Adipose tissue (tissue), 3 donors: ENCODE data around the gene PEBP1. TPM values are rescaled to one million over a fixed set of nuclear protein-coding genes. Genes with fewer than 3 reads are reported as not detected.
A peak's percentile ranks its signal among the peaks of the same experiment; 100 is the strongest.

Experiments
- H3K27ac ChIP-seq: one replicate; pipeline ENCODE4 v1.5.1; 2013; ENCODE audit warnings: low read depth, low read length
- WGBS, 3 donors: extraction: QIAGEN DNeasy Blood & Tissue Kit; methylation state at CpG; one replicate each; pipeline ENCODE4 v1.1.7; 2013; 5-methylcytosine and 5-hydroxymethylcytosine counted together
- polyA plus RNA-seq, 3 donors: library from polyadenylated mRNA; stranded (reverse); fragments of 200-250 nt; gene quantifications; one replicate each; pipeline ENCODE4 v1.2.3, GENCODE V29; 2013
- donor health status: healthy with polysubstance abuse.
- donor health status: Bipolar disorder and iron deficiency.
- donor health status: healthy.

Gene PEBP1
- polyA plus RNA-seq: 100 to 1,000 TPM; 143 to 331 (median 288) TPM

DNA sequence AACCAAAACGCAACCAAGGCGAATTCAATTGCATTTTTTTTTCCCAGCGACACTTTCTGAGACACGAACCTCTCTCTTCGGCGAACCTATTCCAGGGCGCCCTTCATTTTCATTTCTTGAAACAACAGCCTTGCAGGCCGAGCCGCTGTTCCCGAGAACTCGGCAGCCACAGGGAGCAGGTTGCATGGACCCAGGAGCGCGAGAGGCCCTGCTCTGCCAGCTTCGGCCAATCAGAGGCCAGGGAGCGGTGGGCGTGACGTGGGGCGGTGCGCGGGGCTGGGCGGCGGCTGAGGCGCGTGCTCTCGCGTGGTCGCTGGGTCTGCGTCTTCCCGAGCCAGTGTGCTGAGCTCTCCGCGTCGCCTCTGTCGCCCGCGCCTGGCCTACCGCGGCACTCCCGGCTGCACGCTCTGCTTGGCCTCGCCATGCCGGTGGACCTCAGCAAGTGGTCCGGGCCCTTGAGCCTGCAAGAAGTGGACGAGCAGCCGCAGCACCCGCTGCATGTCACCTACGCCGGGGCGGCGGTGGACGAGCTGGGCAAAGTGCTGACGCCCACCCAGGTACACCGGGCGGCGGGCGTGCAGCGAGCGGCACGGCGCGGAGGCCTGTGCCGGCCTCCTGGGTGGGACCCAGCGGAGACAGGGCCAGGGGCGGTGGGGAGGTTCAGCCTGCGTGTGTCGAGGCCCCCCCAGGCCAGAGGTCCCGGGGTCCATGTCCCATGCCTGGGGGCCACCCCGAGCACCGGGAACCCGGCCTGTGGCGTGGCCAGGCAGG, at the start of gene PEBP1:
TSS of gene PEBP1 (plus strand) at position 337 of the 771 bp plus-strand sequence. CDS start at position 423, 86 bp downstream.
- peak within 1 kb of the TSS; percentile 64 for H3K27ac ChIP-seq
- WGBS, 3 donors: 0% methylated on average over 52 to 70 of the region's 70 CpGs

DNA sequence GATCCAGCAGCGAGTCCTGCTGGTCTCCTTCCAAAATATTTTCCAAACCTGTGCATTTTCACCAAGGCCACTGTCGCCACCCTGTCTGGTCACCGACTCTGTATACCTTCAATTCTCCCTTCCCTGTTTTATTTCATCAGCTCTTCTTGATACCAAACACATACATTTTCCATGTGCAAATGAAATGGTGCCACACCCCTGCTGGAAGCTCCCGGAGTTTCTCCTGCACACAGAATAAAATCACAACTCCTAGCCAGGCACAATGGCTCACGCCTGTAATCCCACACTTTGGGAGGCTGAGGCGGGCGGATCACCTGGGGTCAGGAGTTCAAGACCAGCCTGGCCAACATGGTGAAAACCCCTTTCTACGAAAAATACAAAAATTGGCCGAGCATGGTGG, 46.1 kb upstream of the PEBP1 start:
- 89 to 95% (median 95%) methylated on average over 9 of the region's 9 CpGs for WGBS, 3 donors
- H3K27ac ChIP-seq: no peak overlapping the region

DNA sequence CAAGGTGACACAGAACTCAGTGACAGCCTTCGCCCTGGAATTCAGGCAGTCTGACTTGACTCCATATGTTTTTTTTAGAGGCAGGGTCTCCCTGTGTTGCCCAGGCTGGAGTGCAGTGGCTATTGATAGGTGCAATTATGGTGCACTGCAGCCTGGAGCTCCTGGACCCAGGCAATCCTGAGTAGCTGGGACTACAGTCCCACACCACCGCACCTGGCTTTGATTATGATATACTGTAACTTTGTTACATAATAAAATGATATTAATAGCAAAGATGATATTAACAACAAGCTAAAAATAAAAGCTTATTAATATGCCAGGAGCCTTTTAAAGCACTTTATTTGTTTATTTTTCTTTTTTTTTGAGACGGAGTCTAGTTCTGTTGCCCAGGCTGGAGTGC, 41.9 kb upstream of the PEBP1 start:
- 91 to 96% (median 95%) methylated on average over 3 of the region's 3 CpGs for WGBS, 3 donors
- no peak overlapping the region for H3K27ac ChIP-seq

DNA sequence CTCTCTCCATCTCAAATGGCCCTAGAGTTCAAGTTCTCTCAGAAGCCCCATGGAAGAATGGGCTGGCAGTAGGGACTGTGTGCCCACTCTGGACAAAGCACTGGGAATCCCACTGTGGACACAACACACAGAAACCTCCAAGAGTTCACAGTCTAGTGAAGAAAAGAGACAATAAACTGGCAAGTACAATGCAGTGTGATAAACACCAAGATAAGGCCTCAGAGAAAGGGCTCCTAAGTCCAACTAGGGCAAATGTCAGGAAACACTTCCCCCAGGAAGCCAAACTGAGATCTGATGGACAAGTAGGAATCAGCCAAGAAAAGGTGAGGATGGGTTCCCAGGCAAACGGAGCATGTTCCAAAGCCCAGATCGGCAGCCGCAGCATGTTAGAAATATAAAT, 37.5 kb upstream of the PEBP1 start:
- WGBS, 3 donors: 86 to 91% (median 90%) methylated on average over 3 of the region's 3 CpGs

DNA sequence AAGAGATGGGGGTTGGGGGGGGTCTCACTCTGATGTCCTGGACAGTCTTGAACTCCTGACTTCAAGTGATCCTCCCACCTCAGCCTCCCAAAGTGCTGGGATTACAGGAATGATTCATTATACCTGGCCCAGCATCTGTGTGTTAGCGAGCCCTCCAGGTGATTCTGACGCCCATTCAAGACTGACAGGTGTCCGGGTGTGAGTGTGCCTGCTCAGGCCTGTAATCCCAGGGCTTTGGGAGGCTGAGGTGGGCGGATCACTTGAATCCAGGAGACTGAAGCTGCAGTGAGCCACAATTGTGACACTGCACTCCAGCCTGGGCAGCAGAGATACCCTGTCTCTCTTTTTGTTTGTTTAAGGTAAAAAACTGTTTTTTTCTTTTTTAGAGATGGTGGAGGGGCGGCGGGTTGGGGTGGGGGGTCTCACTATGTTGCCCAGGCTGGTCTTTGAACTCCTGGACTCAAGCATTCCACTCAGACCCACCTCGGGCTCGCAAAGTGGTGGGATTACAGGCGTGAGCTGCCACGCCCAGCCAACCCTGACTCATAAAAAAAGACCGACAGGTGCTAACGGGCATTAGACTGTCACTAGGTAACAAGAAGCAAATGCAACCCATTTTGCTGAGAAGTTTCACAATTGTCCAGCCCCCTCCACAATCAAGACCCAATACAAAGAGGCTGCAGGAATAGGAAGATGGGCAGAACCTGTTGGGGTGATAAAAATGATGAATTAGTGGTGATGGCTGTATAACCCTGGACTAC, 36.8 kb upstream of the PEBP1 start:
- H3K27ac ChIP-seq: no peak overlapping the region
- WGBS, 3 donors: 85 to 92% (median 90%) methylated on average over 12 of the region's 12 CpGs

More for the DNA sequence above, 37.5 kb upstream of the PEBP1 start:
- no peak overlapping the region for H3K27ac ChIP-seq

DNA sequence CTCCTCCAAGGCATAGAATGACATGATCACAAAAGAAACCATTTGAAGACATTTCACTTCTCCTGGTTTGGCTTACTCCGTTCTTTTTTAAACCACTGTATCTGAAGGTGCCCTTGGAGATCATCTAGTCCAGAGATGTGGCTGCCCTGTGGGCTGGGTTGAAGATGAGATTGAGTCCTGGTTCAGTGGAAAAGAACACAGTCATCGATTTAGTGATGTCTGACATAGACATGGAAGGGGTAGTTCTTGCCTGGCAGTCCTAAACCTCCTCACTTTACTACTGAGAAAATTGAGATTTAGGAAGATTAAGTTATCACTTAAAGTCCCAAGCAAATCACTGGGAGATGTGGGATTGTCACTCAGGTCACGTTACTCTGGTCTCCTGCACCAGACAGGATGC, 34.9 kb upstream of the PEBP1 start:
- 92 to 95% (median 94%) methylated on average over 3 of the region's 3 CpGs for WGBS, 3 donors
- H3K27ac ChIP-seq: no peak overlapping the region

DNA sequence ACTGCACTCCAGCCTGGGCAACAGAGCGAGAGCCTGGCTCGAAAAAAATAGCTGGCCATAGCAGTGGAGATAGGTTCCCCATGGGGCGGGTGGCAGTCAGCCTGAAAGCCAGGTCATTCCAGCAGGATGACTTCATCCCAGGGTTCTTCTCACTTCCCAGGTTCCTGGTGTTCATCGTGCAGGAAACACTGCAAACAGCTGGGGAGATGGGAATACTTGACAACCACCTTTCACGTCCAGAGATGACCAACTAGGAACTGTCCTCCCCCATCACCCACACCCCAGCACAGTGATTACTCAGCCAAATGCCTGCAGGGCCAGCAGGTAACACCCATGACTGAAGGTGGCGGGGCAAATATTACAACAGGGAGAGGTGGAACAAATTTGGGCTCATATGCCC, 33.9 kb upstream of the PEBP1 start:
- 75 to 88% (median 83%) methylated on average over 6 of the region's 6 CpGs for whole genome bisulfite sequencing, 3 donors
- H3K27ac ChIP-seq: no peak overlapping the region

DNA sequence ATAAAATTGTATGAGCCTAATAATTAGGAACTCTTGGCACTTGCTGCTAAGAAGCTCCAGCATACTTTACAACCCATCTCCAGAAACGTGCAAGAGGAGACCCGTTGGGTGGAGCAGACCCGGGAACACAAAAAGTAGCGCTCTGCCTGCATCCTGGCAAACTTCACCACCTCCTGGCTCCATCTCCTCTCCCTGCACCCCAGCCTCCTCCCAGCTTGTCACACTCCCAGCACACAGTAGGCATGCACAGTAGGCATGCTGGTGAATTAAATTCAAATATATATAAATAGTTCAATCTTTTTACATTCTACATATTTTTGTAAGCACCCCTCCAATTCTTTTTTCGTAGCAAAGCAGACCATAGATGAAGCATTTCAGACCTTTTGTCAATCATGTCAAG, 33.3 kb upstream of the PEBP1 start:
- 34 to 44% (median 38%) methylated on average over 5 of the region's 5 CpGs for WGBS, 3 donors
- H3K27ac ChIP-seq: no peak overlapping the region

DNA sequence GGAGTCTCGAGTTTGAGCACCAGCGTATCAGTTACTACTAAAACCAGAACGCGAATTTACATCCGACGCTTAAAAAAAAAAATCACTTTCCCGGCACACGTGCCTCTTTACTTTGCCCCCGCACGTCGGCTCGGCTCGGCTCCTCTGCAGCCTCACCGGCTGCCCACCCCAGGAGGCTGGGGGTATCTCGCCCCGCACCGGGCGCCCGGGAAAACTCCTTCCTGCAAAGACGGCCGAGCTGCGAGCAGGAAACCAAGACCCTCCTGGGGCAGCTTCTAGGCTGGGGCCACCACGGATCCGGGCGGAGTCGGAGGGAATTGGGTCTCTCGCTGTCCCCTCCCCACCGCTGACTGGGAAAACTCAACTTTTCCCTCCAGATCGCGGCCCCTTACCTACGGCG, 32.7 kb upstream of the PEBP1 start:
- WGBS, 3 donors: 0 to 1% (median 0%) methylated on average over 30 to 32 of the region's 32 CpGs
- H3K27ac ChIP-seq: no peak overlapping the region

DNA sequence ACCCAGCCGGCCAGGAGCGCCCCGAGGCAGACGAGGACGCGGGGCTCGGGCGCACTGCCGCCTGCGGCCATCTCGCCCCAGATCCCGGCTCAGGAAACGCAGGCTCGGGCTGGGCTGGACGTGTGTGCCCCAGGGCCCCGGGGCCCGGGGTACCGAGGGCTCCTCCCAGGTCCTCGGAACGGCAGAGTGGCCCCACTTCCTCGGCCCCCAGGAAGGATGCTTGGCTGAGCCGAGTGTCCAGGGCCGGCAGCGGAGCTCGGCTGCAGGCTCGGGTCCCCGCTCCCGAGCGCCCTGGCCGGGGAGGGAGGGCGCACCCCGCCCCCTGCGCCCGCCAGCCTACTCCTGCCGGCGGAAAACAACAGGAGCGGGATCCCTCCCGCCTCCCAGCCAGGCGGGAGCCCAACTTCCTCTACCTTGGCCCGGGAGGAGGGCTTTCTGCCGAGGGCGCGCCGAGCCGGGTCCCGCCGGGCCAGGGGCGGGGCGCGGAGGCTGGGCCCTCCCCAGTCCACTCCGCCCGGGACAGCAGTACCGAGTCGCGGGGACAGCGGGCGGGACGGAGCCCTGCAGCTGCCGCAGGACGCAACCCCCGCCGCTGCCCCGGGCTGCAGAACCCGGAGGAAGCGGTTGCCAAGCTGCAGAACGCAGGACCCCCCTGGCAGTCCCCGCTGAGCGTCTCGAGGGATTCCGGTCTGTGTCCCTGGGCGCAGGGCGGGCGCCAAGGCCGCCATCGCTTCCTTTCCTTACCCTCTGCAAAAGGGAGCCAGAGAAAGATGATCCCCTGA, 32.1 kb upstream of the PEBP1 start, which contains the start of gene VSIG10:
TSS of gene VSIG10 (minus strand) at position 411 of the 782 bp plus-strand sequence. CDS start at position 71, 340 bp downstream.
- no peak within 1 kb of the TSS for H3K27ac ChIP-seq
- WGBS, 3 donors: 1% methylated on average over 67 to 75 of the region's 75 CpGs

DNA sequence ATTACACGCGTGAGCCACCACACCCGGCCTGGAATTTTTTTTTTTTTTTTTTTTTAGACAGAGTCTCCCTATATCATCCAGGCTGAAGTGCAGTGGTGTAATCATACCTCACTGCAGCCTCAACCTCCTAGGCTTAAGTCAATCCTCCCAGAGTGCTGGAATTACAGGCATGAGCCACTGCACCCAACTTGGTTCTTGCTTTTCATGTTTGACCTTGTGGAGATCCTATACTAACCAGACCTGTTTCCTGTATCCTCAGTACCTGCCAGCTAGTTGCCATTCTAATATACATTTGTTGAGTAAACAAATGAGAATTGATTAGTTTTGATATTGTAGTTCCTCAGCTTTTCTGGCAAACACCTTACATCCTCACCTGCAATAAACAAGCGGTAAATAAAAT, 28.9 kb upstream of the PEBP1 start:
- 39 to 86% (median 66%) methylated on average over 4 of the region's 4 CpGs for WGBS, 3 donors
- H3K27ac ChIP-seq: no peak overlapping the region

DNA sequence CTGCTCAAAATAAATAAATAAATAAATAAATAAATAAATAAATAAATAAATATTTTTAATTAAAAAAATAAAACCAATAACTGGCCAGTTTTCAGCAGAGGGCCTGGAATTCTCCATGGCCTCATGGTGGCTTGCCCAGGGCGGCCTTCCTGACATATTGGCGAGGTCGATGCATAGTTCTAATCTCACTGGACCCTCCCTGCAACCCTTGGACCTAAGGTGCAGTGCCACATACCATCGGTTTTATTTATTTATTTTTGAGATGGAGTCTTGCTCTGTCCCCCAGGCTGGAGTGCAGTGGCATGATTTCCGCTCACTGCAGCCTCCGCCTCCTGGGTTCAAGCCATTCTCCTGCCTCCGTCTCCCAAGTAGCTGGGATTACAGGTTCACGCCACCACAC, 28.2 kb upstream of the PEBP1 start:
- WGBS, 3 donors: 89 to 97% (median 94%) methylated on average over 8 of the region's 8 CpGs
- H3K27ac ChIP-seq: no peak overlapping the region

DNA sequence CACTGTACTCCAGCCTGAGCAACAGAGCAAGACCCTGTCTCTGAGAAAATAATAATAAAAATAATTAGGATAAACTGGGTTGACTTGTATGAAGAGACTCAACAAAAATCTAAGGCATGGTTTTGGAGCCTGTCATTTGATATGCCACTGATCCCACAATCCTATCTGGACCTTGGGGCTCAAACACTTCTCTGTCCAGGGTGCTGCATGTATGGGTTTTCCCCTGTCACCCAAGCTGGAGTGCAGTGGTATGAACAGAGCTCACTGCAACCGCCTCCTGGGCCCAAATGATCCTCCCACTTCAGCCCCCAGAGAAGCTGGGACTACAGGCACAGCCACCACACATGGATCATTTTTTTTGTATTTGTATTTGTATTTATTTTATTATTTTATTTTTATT, 26.8 kb upstream of the PEBP1 start:
- no peak overlapping the region for H3K27ac ChIP-seq
- 85 to 86% (median 85%) methylated on average over 1 of the region's 1 CpG for WGBS, 3 donors

DNA sequence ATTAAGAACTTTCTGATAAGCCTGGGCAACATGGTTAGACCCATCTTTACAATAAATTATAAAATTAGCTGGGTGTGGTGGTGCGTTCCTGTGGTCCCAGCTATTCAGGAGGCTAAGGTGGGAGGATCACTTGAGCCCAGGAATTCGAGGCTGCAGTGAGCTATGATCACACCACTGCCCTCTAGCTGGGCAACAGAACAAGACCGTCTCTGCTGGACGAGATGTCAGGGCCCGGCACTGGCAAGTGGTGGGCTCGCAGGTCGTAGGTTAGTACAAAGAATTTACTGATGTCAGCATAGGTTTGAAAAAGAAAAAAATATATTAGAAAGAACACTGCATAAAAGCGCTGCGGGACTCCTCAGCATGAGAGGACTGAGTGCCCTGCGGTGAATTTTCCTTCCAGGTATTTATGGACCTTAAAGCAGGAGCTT, 16.5 kb upstream of the PEBP1 start:
- no peak overlapping the region for H3K27ac ChIP-seq
- WGBS, 3 donors: 88 to 91% (median 89%) methylated on average over 10 of the region's 10 CpGs

DNA sequence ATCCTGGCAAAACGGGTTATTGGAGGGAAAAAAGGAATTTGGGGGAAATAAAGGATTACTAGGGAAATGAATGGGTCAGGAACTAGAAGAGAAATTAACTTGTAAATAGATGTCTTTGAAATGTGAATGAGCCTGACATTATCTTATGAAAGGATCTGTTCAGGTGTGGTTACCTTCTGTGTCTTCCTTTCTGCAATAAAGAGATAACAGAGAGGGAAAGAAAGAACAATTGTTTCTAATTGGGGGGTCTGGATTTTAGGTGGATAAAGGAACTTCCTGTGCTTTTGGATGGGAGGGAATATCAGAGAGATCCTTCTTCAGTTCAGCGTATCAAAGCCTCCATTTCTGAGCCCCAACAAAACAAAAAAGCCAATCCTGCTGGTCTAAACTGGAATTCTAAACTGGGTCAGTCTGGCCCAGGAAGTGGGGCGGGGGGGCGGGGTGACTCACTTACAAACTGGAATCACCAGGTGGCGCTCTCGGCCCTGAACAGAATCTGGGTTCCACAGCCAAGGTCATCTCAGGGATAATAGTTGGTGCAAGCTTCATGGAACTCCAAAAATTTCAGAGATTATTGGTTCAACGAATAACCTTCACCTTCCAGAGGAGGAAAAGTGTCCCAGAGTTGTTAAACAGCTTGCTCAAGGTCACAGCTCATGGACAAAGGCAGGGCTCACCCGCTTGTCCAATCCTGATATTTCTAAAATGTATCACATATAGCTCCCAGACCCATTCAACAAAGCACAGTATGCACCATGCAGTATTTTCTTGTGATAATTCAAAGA, 15.2 kb upstream of the PEBP1 start:
- 9 to 26% (median 26%) methylated on average over 8 of the region's 8 CpGs for WGBS, 3 donors
- no peak overlapping the region for H3K27ac ChIP-seq

DNA sequence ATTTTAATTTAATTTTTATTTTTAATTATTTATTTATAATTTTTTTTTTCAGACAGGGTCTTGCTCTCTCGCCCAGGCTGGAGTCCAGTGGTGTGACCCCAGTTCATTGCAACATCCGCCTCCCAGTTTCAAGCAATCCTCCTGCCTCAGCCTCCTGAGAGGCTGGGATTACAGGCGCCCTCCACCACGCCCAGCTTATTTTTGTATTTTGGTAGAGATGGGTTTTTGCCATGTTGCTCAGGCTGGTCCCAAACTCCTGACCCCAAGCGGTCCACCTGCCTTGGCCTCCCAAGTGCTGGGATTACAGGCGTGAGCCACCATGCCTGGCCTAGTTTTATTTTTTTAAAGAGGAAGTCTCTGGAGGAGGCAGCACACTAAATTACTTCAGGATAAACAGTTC, 13.7 kb upstream of the PEBP1 start:
- WGBS, 3 donors: 96 to 98% (median 96%) methylated on average over 6 of the region's 6 CpGs

DNA sequence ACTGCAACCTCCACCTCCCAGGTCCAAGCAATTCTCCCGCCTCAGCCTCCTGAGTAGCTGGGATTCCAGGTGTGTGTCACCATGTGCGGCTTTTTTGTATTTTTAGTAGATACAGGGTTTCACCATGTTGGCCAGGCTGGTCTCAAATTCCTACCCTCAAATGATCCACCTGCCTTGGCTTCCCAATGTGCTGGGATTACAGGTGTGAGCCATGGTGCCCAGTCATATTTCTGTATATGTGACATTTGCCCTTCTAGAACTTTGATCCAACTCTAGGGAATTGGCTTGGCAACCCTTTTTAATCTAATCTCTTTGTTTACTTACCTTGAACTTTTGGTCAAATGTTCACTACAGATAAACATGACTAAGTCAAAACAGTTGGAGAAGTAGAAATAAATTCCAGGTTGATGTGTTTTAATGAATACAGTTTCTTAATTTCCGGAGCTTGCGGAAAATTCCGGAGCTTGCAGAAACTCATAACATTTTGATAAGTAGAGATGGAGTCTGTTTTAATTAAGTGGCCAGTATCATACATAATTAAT, 11.5 kb upstream of the PEBP1 start:
- WGBS, 3 donors: 37 to 97% (median 94%) methylated on average over 5 of the region's 5 CpGs
- H3K27ac ChIP-seq: no peak overlapping the region

More for the DNA sequence above, 13.7 kb upstream of the PEBP1 start:
- H3K27ac ChIP-seq: no peak overlapping the region

DNA sequence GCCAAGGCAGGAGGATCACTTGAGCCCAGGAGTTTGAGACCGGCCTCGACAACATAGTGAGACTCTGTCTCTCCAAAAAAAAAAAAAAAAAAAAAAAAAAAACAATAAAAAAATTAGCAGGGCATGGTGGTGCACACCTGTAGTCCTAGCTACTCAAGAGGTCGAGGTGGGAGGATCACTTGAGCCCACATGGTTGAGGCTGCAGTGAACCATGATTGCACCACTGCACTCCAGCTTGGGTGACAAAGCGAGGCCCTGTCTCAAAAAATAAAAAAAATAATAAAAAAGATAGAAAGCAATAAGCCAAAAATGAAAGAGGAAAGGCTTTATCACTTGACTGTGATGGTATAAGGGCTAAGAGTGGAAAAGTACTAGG, 10.2 kb upstream of the PEBP1 start:
- no peak overlapping the region for H3K27ac ChIP-seq
- 90 to 94% (median 93%) methylated on average over 4 of the region's 4 CpGs for WGBS, 3 donors
